ENCODE measurements around the gene TRIM72.

The TRIM72 gene

DNA sequence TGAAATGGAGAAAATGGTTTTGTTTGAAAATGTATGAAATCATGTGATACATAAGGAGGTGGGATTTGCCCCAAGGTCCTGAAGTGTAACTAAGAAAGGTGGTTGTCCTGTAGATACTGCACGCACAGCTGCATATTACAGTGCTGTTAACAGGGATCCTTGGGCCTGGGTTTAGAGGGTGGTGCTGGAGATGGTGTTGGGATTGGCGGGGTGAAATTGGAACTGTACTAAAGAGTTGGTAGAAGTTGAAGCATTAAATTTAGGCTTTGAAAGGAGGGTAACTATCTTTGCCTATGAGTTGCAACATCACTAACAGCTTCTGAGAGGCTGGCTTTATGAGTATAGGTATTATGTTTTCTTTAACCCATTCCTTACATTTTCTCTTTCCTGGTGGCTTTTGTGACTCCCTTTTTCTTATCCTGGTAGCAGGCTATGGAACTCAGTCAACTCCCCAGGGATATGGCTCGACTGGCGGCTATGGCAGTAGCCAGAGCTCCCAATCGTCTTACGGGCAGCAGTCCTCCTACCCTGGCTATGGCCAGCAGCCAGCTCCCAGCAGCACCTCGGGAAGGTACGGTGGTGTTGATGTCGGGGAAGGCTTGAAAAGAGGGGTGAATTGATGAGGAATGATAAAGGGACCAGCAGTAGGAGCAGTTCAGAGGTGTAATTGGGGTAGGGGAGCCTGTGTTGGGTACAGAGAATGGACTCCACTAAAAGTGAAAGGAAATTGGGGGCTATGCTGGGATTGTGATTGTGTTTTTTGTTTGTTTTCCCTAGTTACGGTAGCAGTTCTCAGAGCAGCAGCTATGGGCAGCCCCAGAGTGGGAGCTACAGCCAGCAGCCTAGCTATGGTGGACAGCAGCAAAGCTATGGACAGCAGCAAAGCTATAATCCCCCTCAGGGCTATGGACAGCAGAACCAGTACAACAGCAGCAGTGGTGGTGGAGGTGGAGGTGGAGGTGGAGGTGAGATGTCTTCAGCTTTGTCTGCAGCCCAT, 30.2 kb upstream of the TRIM72 start:
- Histone ChIP-seq H3K4me3 (ENCODE audit: low read depth in 1 of 5, low read length in 5 of 5) (no peak overlapping the region), H3K9ac (ENCODE audit: low read length in 5 of 5) (peak overlapping the region in 1 of 5 donors; percentile 4), H3K9me3 (ENCODE audit: control insufficient read depth in 5 of 5, low read length in 5 of 5) (no peaks in the 10 kb centered on the region), H3K27me3 (ENCODE audit: control insufficient read depth in 5 of 5, insufficient read depth in 4 of 5, low read length in 5 of 5) (no peaks in the 10 kb centered on the region), H3K4me1 (ENCODE audit: control insufficient read depth in 5 of 5, insufficient read depth in 5 of 5, low read length in 5 of 5) (peaks cover 6 to 57% (median 42%) of the 10 kb centered on the region in 5 donors), H3K27ac (ENCODE audit: low read depth, low read length) (no peak overlapping the region), H3K36me3 (ENCODE audit: control insufficient read depth in 5 of 5, insufficient read depth in 5 of 5, low read length in 5 of 5) (peaks cover 27 to 66% (median 64%) of the 10 kb centered on the region in 5 donors)

GRCh38 chr16:31184888-31185287, 29.0 kb upstream of the TRIM72 start:
- H3K36me3 ChIP-seq (ENCODE audit: control insufficient read depth in 5 of 5, insufficient read depth in 5 of 5, low read length in 5 of 5), result peaks cover 38 to 77% (median 75%) of the 10 kb centered on the region in 5 donors
- H3K9ac ChIP-seq (ENCODE audit: low read length in 5 of 5), result no peak overlapping the region
- no peaks in the 10 kb centered on the region for H3K9me3 ChIP-seq (ENCODE audit: control insufficient read depth in 5 of 5, low read length in 5 of 5)
- no peak overlapping the region for H3K27ac ChIP-seq (ENCODE audit: low read depth, low read length)
- no peak overlapping the region for H3K4me3 ChIP-seq (ENCODE audit: low read depth in 1 of 5, low read length in 5 of 5)
- H3K27me3 ChIP-seq (ENCODE audit: control insufficient read depth in 5 of 5, insufficient read depth in 4 of 5, low read length in 5 of 5), result no peaks in the 10 kb centered on the region
- H3K4me1 ChIP-seq (ENCODE audit: control insufficient read depth in 5 of 5, insufficient read depth in 5 of 5, low read length in 5 of 5), result peaks cover 6 to 49% (median 35%) of the 10 kb centered on the region in 5 donors

DNA sequence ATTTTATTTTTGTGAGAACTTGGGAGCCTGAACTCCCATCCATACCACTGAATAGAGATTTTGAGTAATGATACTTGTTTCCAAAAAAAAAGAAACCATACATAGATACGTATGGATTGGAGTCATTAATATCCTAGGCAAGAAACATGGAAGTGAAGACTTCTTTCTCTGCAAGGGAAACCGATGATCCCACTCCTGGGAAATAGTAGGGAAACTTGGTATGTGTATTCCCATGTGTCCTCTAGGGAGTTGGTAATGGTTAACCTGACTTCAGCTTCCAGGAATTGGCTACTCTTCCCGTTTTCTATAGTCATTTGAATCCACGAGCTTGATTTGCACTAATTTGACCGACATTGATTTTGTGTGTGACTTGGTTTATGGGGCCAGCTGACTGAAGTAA, 28.6 kb upstream of the TRIM72 start:
- Histone ChIP-seq H3K9ac (ENCODE audit: low read length in 5 of 5) (no peak overlapping the region), H3K27me3 (ENCODE audit: control insufficient read depth in 5 of 5, insufficient read depth in 4 of 5, low read length in 5 of 5) (no peaks in the 10 kb centered on the region), H3K9me3 (ENCODE audit: control insufficient read depth in 5 of 5, low read length in 5 of 5) (no peaks in the 10 kb centered on the region), H3K27ac (ENCODE audit: low read depth, low read length) (peak overlapping the region; percentile 14), H3K4me3 (ENCODE audit: low read depth in 1 of 5, low read length in 5 of 5) (no peak overlapping the region), H3K36me3 (ENCODE audit: control insufficient read depth in 5 of 5, insufficient read depth in 5 of 5, low read length in 5 of 5) (peaks cover 39 to 82% (median 80%) of the 10 kb centered on the region in 5 donors), H3K4me1 (ENCODE audit: control insufficient read depth in 5 of 5, insufficient read depth in 5 of 5, low read length in 5 of 5) (peaks cover 6 to 49% (median 35%) of the 10 kb centered on the region in 5 donors)

GRCh38 chr16:31186176-31186575, 27.7 kb upstream of the TRIM72 start:
- H3K4me3 ChIP-seq (ENCODE audit: low read depth in 1 of 5, low read length in 5 of 5), result no peak overlapping the region
- no peaks in the 10 kb centered on the region for H3K27me3 ChIP-seq (ENCODE audit: control insufficient read depth in 5 of 5, insufficient read depth in 4 of 5, low read length in 5 of 5)
- H3K9ac ChIP-seq (ENCODE audit: low read length in 5 of 5), result no peak overlapping the region
- peaks cover 6 to 44% (median 33%) of the 10 kb centered on the region in 5 donors for H3K4me1 ChIP-seq (ENCODE audit: control insufficient read depth in 5 of 5, insufficient read depth in 5 of 5, low read length in 5 of 5)
- no peak overlapping the region for H3K27ac ChIP-seq (ENCODE audit: low read depth, low read length)
- H3K36me3 ChIP-seq (ENCODE audit: control insufficient read depth in 5 of 5, insufficient read depth in 5 of 5, low read length in 5 of 5), result peaks cover 44 to 90% (median 88%) of the 10 kb centered on the region in 5 donors
- H3K9me3 ChIP-seq (ENCODE audit: control insufficient read depth in 5 of 5, low read length in 5 of 5), result no peaks in the 10 kb centered on the region

DNA sequence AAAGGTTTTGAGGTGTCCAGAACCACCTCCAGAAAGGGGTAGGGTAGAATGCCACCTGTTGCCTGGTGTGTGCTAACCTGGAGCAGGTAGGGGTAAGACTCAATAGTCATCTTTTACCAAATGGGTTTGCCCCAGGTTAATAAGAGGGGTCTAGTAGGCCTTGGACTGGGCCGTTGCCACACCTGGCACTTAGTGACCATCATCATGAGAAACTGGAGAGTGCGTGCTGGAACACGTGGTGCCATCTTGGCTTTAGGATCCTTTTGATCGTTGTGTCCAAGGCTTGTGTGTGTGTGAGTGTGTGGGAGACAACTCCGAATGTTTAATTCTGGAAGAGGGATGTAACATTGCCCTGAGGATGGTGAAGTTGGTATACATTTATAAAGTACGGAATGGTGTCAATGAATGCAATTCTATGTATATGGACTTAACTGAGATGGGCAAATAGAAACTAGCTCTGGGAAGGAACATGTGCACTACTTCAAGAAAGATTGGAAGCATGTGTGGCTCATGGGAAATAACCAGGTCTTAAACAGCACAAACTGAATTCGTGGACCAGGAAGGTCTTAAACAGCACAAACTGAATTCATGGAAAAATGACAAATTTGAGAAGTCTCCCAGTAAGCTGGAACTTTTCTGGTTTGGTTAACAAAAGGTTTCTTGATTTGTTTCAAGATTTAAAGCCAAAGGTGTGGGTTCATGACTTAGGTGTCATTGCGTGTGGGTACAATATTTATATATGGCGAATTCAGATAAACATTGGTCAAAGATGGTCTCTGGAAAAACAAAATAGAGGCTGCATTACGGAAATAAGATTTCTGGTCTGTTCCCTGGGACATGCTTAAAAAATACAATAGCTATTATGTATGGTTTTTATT, 26.8 kb upstream of the TRIM72 start:
- no peaks in the 10 kb centered on the region for H3K9me3 ChIP-seq (ENCODE audit: control insufficient read depth in 5 of 5, low read length in 5 of 5)
- peaks cover 54 to 100% (median 98%) of the 10 kb centered on the region in 5 donors for H3K36me3 ChIP-seq (ENCODE audit: control insufficient read depth in 5 of 5, insufficient read depth in 5 of 5, low read length in 5 of 5)
- no peak overlapping the region for H3K4me3 ChIP-seq (ENCODE audit: low read depth in 1 of 5, low read length in 5 of 5)
- peaks cover 4 to 34% (median 23%) of the 10 kb centered on the region in 5 donors for H3K4me1 ChIP-seq (ENCODE audit: control insufficient read depth in 5 of 5, insufficient read depth in 5 of 5, low read length in 5 of 5)
- H3K9ac ChIP-seq (ENCODE audit: low read length in 5 of 5), result no peak overlapping the region
- no peaks in the 10 kb centered on the region for H3K27me3 ChIP-seq (ENCODE audit: control insufficient read depth in 5 of 5, insufficient read depth in 4 of 5, low read length in 5 of 5)
- no peak overlapping the region for H3K27ac ChIP-seq (ENCODE audit: low read depth, low read length)

DNA sequence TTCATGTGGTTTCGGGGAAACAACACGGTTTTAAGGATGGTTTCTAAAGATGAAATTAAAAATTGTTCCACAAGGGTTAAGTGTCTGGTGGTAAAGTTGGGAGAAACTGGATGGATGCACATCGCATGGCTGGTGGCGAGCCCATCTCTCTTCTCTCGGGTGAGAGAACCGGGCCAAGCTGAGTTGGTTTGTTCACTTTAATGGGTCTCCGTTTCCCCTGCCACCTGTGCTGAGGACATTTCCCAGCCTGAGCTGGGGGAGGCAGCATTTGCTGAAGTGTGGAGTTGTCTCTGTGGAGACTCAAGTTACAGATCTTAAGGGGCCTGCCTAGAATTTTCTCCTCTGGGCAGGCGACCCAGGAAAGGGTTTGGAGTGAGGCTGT, 26.1 kb upstream of the TRIM72 start:
- Histone ChIP-seq H3K4me1 (ENCODE audit: control insufficient read depth in 5 of 5, insufficient read depth in 5 of 5, low read length in 5 of 5) (peaks cover 0 to 28% (median 17%) of the 10 kb centered on the region in 5 donors), H3K36me3 (ENCODE audit: control insufficient read depth in 5 of 5, insufficient read depth in 5 of 5, low read length in 5 of 5) (peaks cover 56 to 100% (median 99%) of the 10 kb centered on the region in 5 donors), H3K9me3 (ENCODE audit: control insufficient read depth in 5 of 5, low read length in 5 of 5) (no peaks in the 10 kb centered on the region), H3K27me3 (ENCODE audit: control insufficient read depth in 5 of 5, insufficient read depth in 4 of 5, low read length in 5 of 5) (no peaks in the 10 kb centered on the region), H3K9ac (ENCODE audit: low read length in 5 of 5) (no peak overlapping the region), H3K27ac (ENCODE audit: low read depth, low read length) (no peak overlapping the region), H3K4me3 (ENCODE audit: low read depth in 1 of 5, low read length in 5 of 5) (no peak overlapping the region)

DNA sequence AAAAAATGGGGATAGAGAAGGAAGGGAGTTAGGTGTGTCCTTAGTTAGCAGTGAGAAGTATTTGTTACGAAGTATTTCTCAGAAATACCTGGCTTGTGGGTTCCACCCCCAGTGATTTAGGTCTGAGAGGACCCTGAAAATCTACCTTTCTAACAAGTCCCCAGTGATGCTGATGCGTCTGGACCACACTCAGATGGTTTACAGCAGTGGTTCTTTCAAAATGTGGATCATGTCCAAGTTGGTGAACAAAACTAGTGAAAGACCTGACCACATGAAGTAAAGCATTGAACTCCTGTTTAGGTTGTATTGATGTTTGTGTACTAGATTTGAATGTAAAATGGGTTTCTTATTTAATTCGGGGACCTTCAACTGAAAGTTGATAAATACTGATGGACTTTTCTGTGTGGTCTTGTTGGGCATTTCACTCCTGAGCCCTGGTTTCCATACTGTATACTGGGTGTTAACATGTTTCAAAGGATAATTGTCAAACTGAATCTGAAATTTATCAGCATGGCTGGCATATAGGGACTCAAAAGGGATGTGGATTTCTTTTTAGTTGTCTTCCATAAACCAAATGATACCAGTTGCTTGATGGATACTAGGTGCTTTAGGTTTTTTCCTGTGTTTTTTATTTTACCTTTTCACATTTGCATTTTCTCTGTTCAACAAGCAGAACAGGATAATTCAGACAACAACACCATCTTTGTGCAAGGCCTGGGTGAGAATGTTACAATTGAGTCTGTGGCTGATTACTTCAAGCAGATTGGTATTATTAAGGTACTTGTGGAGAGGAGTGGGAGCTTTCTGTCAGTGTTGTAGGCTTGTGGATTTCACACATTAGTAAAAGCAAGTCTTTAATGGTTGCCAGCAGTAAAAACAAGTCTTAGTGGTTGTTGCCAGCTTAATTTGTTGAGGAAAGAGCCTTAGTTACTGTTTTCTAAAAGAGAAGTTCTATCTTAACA, 25.2 kb upstream of the TRIM72 start:
- Histone ChIP-seq H3K4me3 (ENCODE audit: low read depth in 1 of 5, low read length in 5 of 5) (no peak overlapping the region), H3K27me3 (ENCODE audit: control insufficient read depth in 5 of 5, insufficient read depth in 4 of 5, low read length in 5 of 5) (no peaks in the 10 kb centered on the region), H3K9ac (ENCODE audit: low read length in 5 of 5) (no peak overlapping the region), H3K9me3 (ENCODE audit: control insufficient read depth in 5 of 5, low read length in 5 of 5) (no peaks in the 10 kb centered on the region), H3K27ac (ENCODE audit: low read depth, low read length) (no peak overlapping the region), H3K36me3 (ENCODE audit: control insufficient read depth in 5 of 5, insufficient read depth in 5 of 5, low read length in 5 of 5) (peaks cover 60 to 100% (median 99%) of the 10 kb centered on the region in 5 donors), H3K4me1 (ENCODE audit: control insufficient read depth in 5 of 5, insufficient read depth in 5 of 5, low read length in 5 of 5) (peaks cover 0 to 20% (median 8%) of the 10 kb centered on the region in 5 donors)

- Histone ChIP-seq H3K4me3 (ENCODE audit: low read depth in 1 of 5, low read length in 5 of 5) (no peak overlapping the region), H3K9ac (ENCODE audit: low read length in 5 of 5) (no peak overlapping the region), H3K36me3 (ENCODE audit: control insufficient read depth in 5 of 5, insufficient read depth in 5 of 5, low read length in 5 of 5) (peaks cover 60 to 100% (median 99%) of the 10 kb centered on the region in 5 donors), H3K27ac (ENCODE audit: low read depth, low read length) (no peak overlapping the region), H3K27me3 (ENCODE audit: control insufficient read depth in 5 of 5, insufficient read depth in 4 of 5, low read length in 5 of 5) (no peaks in the 10 kb centered on the region), H3K9me3 (ENCODE audit: control insufficient read depth in 5 of 5, low read length in 5 of 5) (no peaks in the 10 kb centered on the region), H3K4me1 (ENCODE audit: control insufficient read depth in 5 of 5, insufficient read depth in 5 of 5, low read length in 5 of 5) (peaks cover 0 to 17% (median 5%) of the 10 kb centered on the region in 5 donors)
Observed at GRCh38 chr16:31189412-31189778, 24.5 kb upstream of the TRIM72 start.

- Histone ChIP-seq H3K27me3 (ENCODE audit: control insufficient read depth in 5 of 5, insufficient read depth in 4 of 5, low read length in 5 of 5) (no peaks in the 10 kb centered on the region), H3K4me3 (ENCODE audit: low read depth in 1 of 5, low read length in 5 of 5) (no peak overlapping the region), H3K27ac (ENCODE audit: low read depth, low read length) (no peak overlapping the region), H3K9me3 (ENCODE audit: control insufficient read depth in 5 of 5, low read length in 5 of 5) (no peaks in the 10 kb centered on the region), H3K4me1 (ENCODE audit: control insufficient read depth in 5 of 5, insufficient read depth in 5 of 5, low read length in 5 of 5) (peaks cover 0 to 17% (median 5%) of the 10 kb centered on the region in 5 donors), H3K36me3 (ENCODE audit: control insufficient read depth in 5 of 5, insufficient read depth in 5 of 5, low read length in 5 of 5) (peaks cover 63 to 100% (median 97%) of the 10 kb centered on the region in 5 donors), H3K9ac (ENCODE audit: low read length in 5 of 5) (no peak overlapping the region)
Observed at GRCh38 chr16:31190061-31190460, 23.9 kb upstream of the TRIM72 start.
